ENCODE results near the gene SPDYE1.

Gene SPDYE1

DNA sequence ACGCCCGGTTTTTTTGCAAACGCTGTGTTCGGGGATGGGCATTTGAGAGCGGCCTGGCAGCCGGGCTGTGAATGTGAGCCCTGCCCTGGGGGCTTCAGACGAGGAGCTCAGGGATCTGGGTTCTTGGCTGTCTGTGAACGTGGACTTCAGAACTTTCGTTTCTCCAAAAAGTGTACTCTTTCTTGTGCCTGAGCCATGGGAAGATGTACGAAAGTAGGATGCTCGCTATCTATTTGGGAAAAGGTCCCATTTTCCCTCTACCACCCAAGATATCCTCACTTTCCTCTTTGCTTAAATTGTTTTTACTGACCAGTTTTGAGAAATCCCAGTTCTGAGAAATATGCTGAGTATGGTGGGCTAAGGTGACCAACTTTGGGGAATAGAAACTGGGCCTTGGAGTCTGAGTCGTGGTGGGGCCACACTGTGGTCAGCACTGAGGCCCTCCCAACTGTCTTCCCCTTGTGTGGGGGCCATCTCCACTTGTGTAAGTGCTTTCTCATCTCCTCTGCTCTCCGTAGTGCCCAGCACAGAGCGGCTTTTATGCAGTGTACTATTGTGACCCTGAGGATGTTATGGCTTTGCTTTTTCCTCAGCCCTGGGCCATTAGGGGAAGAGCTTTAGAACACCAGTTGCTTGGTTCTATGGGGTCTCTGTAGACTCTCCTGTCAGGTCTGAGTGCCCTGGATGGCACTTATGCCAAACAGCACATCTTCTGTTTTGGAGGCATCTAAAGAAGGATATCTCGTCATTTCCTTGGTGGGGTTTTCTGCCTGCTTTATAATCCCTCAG, 47.7 kb downstream of the SPDYE1 start:
- no peak for DNase-seq

DNA sequence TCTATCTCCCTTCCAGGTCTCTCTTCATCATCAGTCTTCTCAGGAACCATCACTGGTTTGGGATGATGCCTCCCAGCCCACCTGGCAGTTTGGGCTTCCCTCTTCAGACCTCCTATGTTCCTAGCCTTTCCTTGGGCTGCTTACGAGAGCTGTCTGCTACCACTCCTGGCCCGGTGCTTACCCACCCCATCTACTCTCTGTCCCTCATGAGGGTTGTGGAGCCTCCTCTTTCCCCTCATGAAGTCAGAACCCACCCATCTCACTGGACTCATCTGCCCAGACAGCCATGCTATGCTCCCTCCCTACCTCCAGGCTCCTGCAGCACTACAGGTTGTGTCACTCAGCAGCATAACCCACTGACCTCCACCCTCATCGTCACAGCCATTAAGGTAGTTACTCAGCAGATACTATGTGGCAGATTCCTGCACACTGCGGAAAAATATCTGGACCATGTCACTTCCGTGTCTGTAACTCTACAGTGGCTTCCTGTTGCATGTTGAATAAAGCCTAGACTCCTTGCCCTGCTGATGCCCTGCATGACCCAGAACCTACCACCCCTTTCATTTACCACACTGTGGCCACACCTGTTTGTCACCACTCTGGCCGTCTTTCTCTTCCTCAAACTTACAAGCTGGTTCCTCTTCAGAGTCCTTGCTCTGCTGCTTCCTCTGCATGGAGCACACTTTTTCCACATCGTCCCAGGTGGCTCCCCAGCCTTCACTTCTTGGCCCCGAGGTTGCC, 48.8 kb downstream of the SPDYE1 start:
- no peak for DNase-seq

DNA sequence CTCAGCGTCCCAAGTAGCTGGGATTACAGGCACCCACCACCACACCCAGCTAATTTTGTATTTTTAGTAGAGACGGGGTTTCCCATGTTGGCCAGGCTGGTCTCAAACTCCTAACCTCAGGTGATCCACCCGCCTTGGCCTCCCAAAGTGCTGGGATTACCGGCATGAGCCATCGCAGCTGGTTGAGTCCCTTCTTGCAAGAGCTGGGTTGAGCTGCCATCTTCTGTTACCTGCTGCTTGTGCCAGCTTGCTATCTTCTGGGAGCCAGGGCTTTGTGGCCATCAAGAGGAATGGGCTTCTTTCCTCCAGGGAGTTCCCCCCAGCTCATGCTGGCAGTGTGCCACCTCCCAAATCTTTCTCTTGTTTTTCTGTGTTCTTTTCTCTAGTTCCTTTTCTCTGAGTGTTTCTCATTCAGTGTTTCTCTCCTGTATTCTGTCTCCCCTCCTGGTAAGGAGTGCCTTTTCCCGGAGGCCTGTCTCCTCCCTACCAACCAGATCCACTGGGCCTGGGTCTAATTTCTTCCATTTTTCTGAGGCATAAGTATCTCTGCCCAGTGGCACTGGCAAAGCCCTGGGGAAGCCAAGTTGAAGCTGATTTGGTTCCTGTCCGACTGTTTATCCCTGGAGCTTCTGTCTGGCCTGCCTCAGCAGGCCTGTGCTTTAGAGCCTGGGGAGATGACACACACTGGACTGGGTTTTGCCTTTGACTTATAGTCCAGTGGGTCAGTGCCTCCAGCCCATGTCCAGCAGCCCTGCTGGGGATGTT, 50.5 kb downstream of the SPDYE1 start:
- no peak for DNase-seq

GRCh38 chr7:44050121-44050914, 52.6 kb downstream of the SPDYE1 start:
- DNase-seq: no peak

- DNase-seq: no peak
These were observed 53.3 kb downstream of the SPDYE1 start for GRCh38 chr7:44050915-44051560.

GRCh38 chr7:44051611-44052220, 54.0 kb downstream of the SPDYE1 start:
- no peak for DNase-seq

- no peak for DNase-seq
These were observed 55.2 kb downstream of the SPDYE1 start for GRCh38 chr7:44052771-44053365.

GRCh38 chr7:44056681-44057080, 59.0 kb downstream of the SPDYE1 start:
- DNase-seq: no peak

DNA sequence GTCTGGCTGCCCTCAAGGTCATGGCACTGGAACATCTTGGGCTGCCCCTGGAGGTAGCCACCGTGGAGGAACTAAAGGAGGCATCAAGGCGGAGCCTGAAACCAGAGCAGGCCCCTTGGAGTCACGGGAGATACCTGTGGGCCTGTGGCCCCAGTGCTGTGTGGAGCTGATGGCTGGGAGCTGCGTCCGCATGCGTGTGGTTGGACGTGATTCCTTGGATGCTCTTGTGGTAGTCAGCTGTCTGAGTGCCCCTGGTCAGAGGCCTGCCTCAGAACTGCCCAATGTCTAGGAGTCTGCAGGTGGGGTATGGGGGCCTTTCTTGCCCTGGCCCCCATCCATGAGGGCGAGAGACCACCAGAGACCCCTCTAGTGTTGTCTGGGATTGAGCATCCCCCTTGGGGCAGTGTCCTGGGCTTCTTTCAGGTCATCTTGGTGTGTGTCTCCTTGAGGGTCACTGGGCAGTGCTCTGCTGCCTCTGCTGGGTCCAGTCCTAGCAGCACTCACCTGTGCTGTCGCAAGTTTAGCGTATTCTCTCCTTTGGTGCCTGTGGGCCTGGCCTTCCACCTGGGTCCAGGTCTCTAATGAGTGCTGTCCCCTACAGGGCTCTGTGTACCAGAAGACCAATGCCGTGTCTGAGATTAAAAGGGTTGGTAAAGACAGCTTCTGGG, 59.6 kb downstream of the SPDYE1 start:
- no peak for DNase-seq

DNA sequence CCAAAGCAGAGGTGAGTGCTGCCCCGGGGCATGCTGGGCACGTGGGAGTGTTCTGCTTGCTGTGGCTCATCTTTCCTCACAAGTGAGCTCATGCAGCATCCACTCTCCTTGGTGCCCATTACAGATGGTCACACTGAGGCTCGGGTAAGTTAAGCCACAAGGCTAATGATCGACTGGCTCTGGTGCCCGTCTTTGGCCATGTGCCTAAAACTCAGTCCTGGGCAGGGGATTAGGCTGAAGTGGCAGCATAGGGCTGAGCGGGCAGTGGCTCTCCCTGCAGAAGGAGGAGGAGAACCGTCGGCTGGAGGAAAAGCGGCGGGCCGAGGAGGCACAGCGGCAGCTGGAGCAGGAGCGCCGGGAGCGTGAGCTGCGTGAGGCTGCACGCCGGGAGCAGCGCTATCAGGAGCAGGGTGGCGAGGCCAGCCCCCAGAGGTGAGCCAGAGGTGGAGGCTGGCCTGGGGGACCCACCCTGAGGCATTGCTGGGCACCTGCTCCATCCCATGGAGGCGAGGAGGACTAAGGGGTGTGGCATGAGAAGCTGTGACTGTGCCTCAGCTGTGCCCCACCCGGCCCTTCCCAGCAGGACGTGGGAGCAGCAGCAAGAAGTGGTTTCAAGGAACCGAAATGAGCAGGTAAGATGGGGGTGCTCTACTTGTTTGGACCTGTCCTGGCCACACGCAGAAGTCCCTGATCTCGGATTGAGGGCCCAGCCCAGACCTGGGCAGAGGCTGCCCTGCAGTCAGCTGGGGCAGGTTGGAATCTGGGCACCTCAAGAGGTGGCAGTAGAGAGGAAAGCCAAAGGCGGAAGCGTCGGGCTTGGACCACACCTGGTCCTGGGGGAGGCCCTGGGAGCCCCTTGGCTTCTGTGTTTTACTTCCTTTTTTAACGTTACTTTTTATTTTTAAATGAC, 60.4 kb downstream of the SPDYE1 start:
- DNase-seq: no peak

DNA sequence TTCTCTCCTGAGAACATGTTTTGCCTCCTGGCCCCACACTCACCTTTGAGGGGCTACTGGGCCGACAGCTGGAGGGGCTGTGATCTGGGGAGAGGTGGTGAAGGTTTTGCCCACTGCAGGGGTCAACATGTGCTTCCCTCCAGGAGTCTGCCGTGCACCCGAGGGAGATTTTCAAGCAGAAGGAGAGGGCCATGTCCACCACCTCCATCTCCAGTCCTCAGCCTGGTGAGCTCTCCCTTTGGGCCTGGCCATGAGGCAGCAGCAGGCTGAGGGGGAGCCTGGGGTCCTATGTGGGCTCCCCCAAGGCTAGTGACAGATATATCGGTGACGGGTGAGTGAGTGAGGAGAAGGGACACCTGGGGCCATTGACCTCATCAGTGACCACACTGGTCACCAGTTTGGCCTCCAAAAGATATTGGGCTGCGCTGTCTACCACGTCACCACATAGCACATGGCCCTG, 61.1 kb downstream of the SPDYE1 start:
- no peak for DNase-seq

DNA sequence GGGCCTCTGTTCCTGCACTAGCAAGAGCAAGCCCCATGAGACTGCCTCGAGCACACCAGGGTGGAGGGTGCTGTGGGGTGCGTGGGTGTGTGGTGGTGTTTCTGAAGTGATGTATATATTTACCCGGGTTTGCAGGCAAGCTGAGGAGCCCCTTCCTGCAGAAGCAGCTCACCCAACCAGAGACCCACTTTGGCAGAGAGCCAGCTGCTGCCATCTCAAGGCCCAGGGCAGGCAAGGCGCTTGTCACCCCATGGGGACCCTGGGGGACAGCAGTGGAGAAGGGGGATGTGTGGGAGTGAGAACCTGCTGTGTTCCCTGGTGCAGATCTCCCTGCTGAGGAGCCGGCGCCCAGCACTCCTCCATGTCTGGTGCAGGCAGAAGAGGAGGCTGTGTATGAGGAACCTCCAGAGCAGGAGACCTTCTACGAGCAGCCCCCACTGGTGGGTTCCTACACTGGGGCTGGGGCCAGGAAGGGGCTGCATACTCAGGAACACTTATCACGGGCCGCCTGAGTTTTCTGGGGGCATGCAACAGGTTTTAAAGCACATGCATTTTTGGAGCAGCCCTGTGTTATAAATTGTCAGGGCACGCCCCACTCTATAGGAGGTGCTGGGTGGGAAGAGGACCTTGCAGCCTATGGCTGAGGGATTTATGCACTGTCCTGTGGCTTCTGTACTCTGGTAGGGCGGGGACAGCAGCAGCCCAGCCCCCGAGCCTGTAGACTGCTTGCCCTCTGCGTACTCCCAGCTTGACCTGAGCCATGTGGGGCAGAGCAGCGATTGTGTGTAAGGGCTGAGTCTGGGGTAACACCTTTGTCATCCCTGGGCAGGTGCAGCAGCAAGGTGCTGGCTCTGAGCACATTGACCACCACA, 61.8 kb downstream of the SPDYE1 start:
- DNase-seq: no peak

Data from NCI-H1436 (cell line).